ENCODE measurements around the gene NDUFAB1.
"Not testable (repeated sequence)": the region's sequence is repeated elsewhere in the genome, so short reads cannot be mapped to it uniquely, and the experiment has no call there.

The NDUFAB1 gene

DNA sequence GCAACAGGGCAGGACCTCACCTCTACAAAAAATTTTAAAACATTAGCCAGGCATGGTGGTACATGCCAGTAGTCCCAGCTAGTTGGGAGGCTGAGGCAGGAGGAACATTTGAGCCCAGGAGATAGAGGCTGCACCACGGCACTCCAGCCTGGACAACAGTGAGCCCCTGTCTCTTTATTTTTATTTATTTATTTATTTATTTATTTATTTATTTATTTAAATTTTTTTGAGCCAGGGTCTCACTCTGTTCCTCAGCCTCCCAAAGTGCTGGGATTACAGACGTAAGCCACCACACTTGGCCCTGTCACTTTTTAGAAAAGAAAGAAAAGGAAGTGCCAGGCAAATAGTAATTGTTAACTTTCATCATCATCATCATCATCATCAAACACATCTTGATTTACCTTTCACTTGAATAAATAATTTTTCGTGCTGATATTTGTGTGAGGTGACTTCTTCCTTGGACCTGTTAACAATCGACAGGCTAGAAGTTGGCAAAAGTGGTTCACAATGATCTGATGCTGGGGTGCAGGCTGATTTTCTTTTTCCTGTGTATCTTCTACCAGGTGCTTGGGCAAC lies 38.4 kb upstream of the NDUFAB1 start:
- Mint-ChIP-seq H3K27ac (no peak overlapping the region), H3K4me1 (peaks cover 5% of the 10 kb centered on the region), H3K9me3 (no peaks in the 10 kb centered on the region), H3K27me3 (ENCODE audit: low read depth, poor library complexity) (no peaks in the 10 kb centered on the region), H3K4me3 (no peak overlapping the region), H3K36me3 (ENCODE audit: low read depth) (peaks cover 44% of the 10 kb centered on the region)
- no peak for DNase-seq
- TF ChIP-seq, protein P1, sequence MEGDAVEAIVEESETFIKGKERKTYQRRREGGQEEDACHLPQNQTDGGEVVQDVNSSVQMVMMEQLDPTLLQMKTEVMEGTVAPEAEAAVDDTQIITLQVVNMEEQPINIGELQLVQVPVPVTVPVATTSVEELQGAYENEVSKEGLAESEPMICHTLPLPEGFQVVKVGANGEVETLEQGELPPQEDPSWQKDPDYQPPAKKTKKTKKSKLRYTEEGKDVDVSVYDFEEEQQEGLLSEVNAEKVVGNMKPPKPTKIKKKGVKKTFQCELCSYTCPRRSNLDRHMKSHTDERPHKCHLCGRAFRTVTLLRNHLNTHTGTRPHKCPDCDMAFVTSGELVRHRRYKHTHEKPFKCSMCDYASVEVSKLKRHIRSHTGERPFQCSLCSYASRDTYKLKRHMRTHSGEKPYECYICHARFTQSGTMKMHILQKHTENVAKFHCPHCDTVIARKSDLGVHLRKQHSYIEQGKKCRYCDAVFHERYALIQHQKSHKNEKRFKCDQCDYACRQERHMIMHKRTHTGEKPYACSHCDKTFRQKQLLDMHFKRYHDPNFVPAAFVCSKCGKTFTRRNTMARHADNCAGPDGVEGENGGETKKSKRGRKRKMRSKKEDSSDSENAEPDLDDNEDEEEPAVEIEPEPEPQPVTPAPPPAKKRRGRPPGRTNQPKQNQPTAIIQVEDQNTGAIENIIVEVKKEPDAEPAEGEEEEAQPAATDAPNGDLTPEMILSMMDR (IDR thresholded peaks at IDR 0.05) = no peak

DNA sequence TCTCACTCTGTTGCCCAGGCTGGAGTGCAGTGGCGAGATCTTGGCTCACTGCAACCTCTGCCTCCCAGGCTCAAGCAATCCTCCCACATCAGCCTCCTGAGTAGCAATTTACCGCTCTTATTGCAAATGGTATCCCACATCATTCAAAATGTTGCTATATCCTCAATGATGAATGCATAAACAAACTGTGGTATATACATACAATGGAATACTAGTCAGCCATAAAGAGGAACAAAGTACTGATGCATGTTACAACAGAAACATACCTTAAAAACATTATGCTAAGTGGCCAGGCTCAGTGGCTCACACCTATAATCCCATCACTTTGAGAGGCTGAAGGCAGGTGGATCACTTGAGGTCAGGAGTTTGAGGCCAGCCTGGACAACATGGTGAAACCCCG lies 35.8 kb upstream of the NDUFAB1 start:
- not testable (repeated sequence) for H3K9me3 Mint-ChIP-seq; H3K4me3 Mint-ChIP-seq; H3K4me1 Mint-ChIP-seq; H3K27me3 Mint-ChIP-seq (ENCODE audit: low read depth, poor library complexity); H3K27ac Mint-ChIP-seq; DNase-seq
- H3K36me3 Mint-ChIP-seq (ENCODE audit: low read depth) = peaks cover 66% of the 10 kb centered on the region

DNA sequence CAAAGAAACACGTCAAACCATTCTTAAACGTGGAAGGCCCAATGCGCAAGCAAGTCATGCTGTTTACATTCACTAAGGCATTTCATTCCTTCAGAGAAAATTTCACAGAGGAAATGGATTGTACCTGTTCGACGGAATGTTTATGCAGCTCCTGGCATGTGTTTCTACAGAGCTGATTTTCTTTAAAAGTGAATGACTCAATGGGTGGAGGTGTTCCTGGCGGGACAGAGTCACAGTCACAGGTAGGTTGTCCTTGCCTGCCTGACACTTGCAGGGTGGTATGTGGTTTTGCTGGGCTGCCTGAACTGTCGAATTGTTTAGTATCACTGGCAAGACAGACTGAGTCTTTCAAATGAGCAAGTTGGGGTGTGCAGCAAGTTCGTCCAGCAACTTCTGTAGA lies 33.4 kb upstream of the NDUFAB1 start:
- no peak overlapping the region for H3K4me3 Mint-ChIP-seq
- no peak overlapping the region for H3K27ac Mint-ChIP-seq
- no peak for DNase-seq
- H3K4me1 Mint-ChIP-seq = no peaks in the 10 kb centered on the region
- no peaks in the 10 kb centered on the region for H3K27me3 Mint-ChIP-seq (ENCODE audit: low read depth, poor library complexity)
- no peaks in the 10 kb centered on the region for H3K9me3 Mint-ChIP-seq
- H3K36me3 Mint-ChIP-seq (ENCODE audit: low read depth) = peaks cover 59% of the 10 kb centered on the region
- TF ChIP-seq, protein P1 (IDR thresholded peaks at IDR 0.05) = no peak

DNA sequence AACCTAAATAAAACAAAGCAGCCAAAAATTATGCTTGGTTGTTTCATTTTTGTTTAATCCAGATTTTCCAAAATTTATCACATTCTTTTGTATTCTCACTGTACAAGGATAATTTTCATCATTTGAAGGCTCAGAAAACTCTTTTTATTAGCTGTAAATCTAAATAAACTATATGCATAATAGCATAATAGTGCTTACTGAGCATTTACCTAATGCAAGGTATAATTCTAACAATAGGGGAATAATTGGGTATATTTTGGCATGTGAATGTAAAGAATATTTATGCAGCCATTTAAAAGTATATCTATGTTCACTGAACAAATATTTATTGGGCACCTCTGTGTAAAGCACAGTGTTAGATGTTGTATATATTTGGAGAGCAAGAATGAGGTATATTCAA lies 28.0 kb upstream of the NDUFAB1 start:
- Mint-ChIP-seq H3K36me3 (ENCODE audit: low read depth) (peaks cover 65% of the 10 kb centered on the region), H3K27me3 (ENCODE audit: low read depth, poor library complexity) (no peaks in the 10 kb centered on the region), H3K4me3 (no peak overlapping the region), H3K9me3 (no peaks in the 10 kb centered on the region), H3K4me1 (no peaks in the 10 kb centered on the region), H3K27ac (no peak overlapping the region)
- DNase-seq = no peak
- TF ChIP-seq, protein P1 (IDR thresholded peaks at IDR 0.05) = no peak

DNA sequence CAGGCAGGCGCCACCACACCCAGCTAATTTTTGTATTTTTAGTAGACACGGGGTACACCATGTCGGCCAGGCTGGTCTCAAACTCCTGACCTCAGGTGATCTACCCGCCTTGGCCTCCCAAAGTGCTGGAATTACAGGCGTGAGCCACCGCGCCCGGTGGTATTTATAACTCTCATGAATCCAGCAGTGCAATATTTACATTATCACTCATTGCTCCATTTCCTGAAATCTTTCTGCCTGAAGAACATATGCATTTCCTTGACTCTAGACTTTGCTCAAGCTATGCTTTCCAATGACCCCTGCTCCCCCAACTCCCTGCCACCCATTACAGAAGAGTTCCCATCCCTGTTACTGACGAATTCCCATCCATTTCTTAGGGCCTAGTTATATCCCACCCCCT lies 19.7 kb upstream of the NDUFAB1 start:
- Mint-ChIP-seq H3K36me3 (ENCODE audit: low read depth) (peaks cover 39% of the 10 kb centered on the region), H3K4me1 (no peaks in the 10 kb centered on the region), H3K4me3 (no peak overlapping the region), H3K27ac (no peak overlapping the region), H3K9me3 (no peaks in the 10 kb centered on the region), H3K27me3 (ENCODE audit: low read depth, poor library complexity) (no peaks in the 10 kb centered on the region)
- TF ChIP-seq, protein P1 (IDR thresholded peaks at IDR 0.05) = no peak
- DNase-seq = no peak

DNA sequence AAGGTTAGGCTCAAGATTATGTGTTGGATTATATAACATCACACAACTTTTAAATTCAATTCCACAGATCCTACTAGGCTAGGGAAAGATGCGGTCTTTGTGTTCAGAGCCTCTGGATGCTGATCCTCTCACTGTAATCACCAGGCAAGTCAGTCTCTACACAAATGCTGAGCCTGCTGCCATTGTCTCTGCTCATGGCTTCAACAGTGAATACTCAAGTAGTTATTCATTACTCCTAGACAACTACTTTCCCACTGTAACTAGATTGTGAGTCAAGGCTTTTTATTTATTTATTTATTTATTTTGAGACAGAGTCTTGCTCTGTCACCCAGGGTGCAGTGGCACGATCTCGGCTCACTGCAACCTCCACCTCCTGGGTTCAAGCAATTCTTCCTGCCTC lies 15.8 kb upstream of the NDUFAB1 start:
- DNase-seq = no peak
- no peaks in the 10 kb centered on the region for H3K9me3 Mint-ChIP-seq
- no peaks in the 10 kb centered on the region for H3K4me1 Mint-ChIP-seq
- H3K27me3 Mint-ChIP-seq (ENCODE audit: low read depth, poor library complexity) = no peaks in the 10 kb centered on the region
- TF ChIP-seq, protein P1 (IDR thresholded peaks at IDR 0.05) = no peak
- no peak overlapping the region for H3K27ac Mint-ChIP-seq
- H3K36me3 Mint-ChIP-seq (ENCODE audit: low read depth) = peaks cover 24% of the 10 kb centered on the region
- H3K4me3 Mint-ChIP-seq = no peak overlapping the region

DNA sequence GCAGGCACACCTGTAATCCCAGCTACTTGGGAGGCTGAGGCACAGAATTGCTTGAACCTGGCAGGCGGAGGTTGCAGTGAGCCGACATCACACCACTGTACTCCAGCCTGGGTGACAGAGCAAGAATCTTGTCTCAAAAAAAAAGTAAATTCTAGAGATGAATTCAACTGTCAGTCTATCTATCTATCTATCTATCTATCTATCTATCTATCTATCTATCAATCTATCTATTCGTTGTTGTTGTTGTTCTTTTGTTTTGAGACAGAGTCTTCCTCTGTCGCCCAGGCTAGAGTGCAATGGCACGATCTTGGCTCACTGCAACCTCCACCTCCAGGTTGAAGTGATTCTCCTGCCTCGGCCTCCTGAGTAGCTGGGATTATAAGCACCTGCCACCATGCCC lies 14.8 kb upstream of the NDUFAB1 start:
- H3K36me3 Mint-ChIP-seq (ENCODE audit: low read depth) = peaks cover 18% of the 10 kb centered on the region
- not testable (repeated sequence) for DNase-seq; H3K4me1 Mint-ChIP-seq; H3K4me3 Mint-ChIP-seq; H3K27me3 Mint-ChIP-seq (ENCODE audit: low read depth, poor library complexity); H3K9me3 Mint-ChIP-seq; H3K27ac Mint-ChIP-seq

Measured in nephron progenitor cell (in vitro differentiated cells).